ENCODE results near the gene GSG1.
"Not testable (repeated sequence)": the region's sequence is repeated elsewhere in the genome, so short reads cannot be mapped to it uniquely, and the experiment has no call there.

The GSG1 gene

DNA sequence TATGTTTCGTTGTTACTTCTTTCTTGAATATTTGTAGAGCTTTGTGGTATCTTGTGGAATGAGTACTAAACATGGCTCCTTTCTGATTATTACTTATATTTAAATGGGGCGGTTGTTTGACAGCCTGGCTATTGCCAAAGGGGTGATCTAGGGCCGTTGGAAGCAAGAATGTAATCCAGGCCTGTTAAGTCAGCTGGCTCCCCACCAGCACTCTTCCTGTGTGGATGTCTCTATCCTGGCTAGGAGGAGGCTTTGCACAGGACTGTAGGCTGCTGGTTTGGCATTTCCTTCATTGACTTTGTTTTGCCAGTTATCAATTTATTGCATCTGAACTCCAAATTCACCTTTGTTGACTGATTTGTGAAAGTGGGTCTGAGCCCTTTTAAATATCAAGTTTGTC lies 53.7 kb downstream of the GSG1 start:
- DNase-seq = no peak

- no peak for DNase-seq
Measured at GRCh38 chr12:13046964-13047363, 56.5 kb downstream of the GSG1 start.

DNA sequence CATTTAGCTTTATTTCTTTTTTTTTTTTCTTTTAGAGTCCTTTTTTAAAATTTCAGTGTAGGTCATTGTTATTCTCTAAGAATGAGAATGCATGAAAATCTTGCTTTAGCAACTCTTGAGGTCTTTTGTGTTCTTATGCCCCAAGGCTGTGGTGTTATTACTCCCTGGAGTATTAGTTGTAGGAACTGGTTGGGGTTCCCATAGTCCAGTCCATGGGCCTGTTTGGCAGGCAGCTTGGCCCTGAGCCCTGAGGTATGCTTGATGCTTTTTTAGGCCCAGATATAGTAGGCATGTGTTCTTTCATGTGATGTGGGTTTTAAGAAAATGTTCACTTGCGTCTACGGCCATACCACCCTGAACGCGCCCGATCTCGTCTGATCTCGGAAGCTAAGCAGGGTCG lies 57.7 kb downstream of the GSG1 start:
- no peak for DNase-seq

DNA sequence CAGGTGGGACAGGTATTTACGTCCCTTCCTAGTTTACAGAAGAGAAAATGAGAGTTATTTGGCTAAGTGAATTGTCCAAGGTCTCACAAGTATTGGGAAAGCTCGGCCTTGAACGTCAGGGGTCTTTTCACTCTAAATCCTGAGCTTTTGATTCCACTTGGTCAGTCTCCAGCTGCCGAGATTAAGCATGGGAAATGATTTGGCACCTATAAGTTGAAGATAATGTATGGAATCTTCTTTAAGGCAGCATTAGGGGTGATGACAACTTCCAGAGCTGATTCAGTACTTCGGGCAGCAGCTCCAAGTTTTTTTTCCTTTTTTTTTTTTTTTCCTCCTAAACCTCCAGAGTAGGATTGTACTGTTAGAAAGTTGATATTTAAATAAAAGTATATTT lies 58.6 kb downstream of the GSG1 start:
- no peak for DNase-seq

- peak; percentile 79 to 84 for DNase-seq
Measured at GRCh38 chr12:13044002-13044905, 59.2 kb downstream of the GSG1 start, which contains the start of gene FAM234B. Gene FAM234B, plus strand, starts transcription at chr12:13044381. Its CDS starts 23 bp downstream, at chr12:13044404.

GRCh38 chr12:13042666-13043230 lies 60.7 kb downstream of the GSG1 start:
- no peak for DNase-seq

DNA sequence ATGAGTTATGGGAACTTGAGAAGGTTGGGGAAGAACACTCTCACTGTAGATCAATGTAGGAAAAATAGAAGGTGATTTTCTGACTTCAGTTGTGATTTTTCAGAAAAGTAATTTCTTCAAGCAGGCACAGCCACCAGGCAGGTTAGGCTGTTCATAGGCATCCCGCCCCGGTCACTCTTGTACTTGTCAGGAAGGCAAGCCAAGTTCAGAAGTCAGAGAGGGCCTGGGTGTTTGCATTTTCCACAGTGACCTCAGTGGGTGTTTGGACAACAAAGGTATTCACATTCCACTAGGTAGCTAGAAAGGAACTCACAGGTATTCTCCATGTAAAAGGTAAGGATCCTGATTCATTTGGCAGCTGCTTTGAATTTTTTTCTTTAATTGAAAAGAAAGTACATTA lies 62.2 kb downstream of the GSG1 start:
- DNase-seq = no peak

GRCh38 chr12:13039328-13039956 lies 64.0 kb downstream of the GSG1 start:
- DNase-seq = no peak

- DNase-seq = no peak
Measured at GRCh38 chr12:13038491-13039161, 64.8 kb downstream of the GSG1 start.

GRCh38 chr12:13036881-13037280 lies 66.6 kb downstream of the GSG1 start:
- DNase-seq = no peak

DNA sequence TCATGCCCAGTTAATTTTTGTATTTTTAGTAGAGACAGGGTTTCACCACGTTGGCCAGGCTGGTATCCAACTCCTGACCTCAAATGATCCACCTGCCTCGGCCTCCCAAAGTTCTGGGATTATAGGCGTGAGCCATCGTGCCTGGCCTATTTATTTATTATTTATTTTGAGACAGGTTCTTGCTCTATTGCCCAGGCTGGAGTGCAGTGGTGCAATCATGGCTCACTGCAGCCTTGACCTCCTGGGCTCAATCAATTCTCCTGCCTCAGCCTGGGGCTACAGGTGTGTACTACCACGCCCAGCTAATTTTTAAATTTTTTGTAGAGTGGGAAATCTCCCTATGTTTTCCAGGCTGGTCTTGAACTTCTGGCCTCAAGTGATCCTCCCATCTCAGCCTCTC lies 68.1 kb downstream of the GSG1 start:
- not testable (repeated sequence) for DNase-seq

Data from activated CD4-positive, alpha-beta T cell treated with anti-CD3 and anti-CD28 coated beads, Interleukin-2, amount 50 U/mL, for 48 hours (primary cell).